Activated T-cell treated with anti-CD3 and anti-CD28 coated beads, Interleukin-2, amount 50 U/mL, for 72 hours (primary cell): ENCODE data around the gene RIMS1. TPM values are rescaled to one million over a fixed set of nuclear protein-coding genes. Genes with fewer than 3 reads are reported as not detected.
"Not testable (repeated sequence)": the region's sequence is repeated elsewhere in the genome, so short reads cannot be mapped to it uniquely, and the experiment has no call there.

Experiments
- ATAC-seq, 2 donors: fragments of 150-1000 bp; cut with Tn5 transposase; replicated peaks in 1 of 2; 2 replicates each; pipeline ENCODE4 v1.10.0; 2021; ENCODE audit warnings: moderate library complexity in 2 of 2, mild to moderate bottlenecking in 1 of 2
- DNase-seq, 2 donors: peaks; one replicate each; pipeline ENCODE4 v3.0.0; 2021 to 2022; ENCODE audit warnings: mixed read lengths in 1 of 2
- H3K27ac Mint-ChIP-seq: one replicate; pipeline ENCODE4 v1.8.0; 2022; ENCODE audit warnings: mild to moderate bottlenecking, moderate library complexity, mixed read lengths
- H3K27me3 Mint-ChIP-seq: one replicate; pipeline ENCODE4 v1.8.0; 2022; ENCODE audit warnings: low read depth, mixed read lengths
- H3K36me3 Mint-ChIP-seq, 2 donors: one replicate each; pipeline ENCODE4 v1.8.0; 2022; ENCODE audit warnings: mixed read lengths in 2 of 2, mild to moderate bottlenecking in 1 of 2; ENCODE audit not compliant: insufficient read depth in 2 of 2
- H3K4me1 Mint-ChIP-seq: one replicate; pipeline ENCODE4 v1.8.0; 2022; ENCODE audit warnings: low read depth, mixed read lengths
- H3K4me3 Mint-ChIP-seq, 2 donors: one replicate each; pipeline ENCODE4 v1.8.0; 2022; ENCODE audit warnings: mild to moderate bottlenecking in 2 of 2, mixed read lengths in 2 of 2, moderate library complexity in 2 of 2
- H3K9me3 Mint-ChIP-seq, 2 donors: one replicate each; pipeline ENCODE4 v1.8.0; 2022; ENCODE audit warnings: mixed read lengths in 2 of 2
- total RNA-seq, 2 donors: library from RNA; stranded (reverse); gene quantifications; one replicate each; pipeline ENCODE4 v1.2.3, GENCODE V29; 2022

The RIMS1 gene
- total RNA-seq, 2 donors from 2014 or later = not detected

GRCh38 chr6:71997341-71997740, 111.0 kb downstream of the RIMS1 start:
- Mint-ChIP-seq H3K4me3 (no peak overlapping the region), H3K4me1 (no peaks in the 10 kb centered on the region), H3K27me3 (no peaks in the 10 kb centered on the region), H3K27ac (no peak overlapping the region), H3K36me3 (no peaks in the 10 kb centered on the region), H3K9me3 (peaks cover 1 to 7% of the 10 kb centered on the region in 2 donors)
- DNase-seq (no peak), ATAC-seq (no peak)

- no peak overlapping the region for H3K27ac Mint-ChIP-seq
- peaks cover 8 to 10% of the 10 kb centered on the region in 2 donors for H3K9me3 Mint-ChIP-seq
- no peak for DNase-seq
- H3K27me3 Mint-ChIP-seq = no peaks in the 10 kb centered on the region
- H3K36me3 Mint-ChIP-seq = peaks cover under 1 to 1% of the 10 kb centered on the region in 2 donors
- H3K4me3 Mint-ChIP-seq = no peak overlapping the region
- ATAC-seq = no peak
- no peaks in the 10 kb centered on the region for H3K4me1 Mint-ChIP-seq
Observed at GRCh38 chr6:72002415-72002814, 116.1 kb downstream of the RIMS1 start.

- not testable (repeated sequence) for DNase-seq, H3K36me3 Mint-ChIP-seq, H3K27ac Mint-ChIP-seq, H3K4me3 Mint-ChIP-seq, ATAC-seq, H3K27me3 Mint-ChIP-seq, H3K4me1 Mint-ChIP-seq
- peaks cover 8 to 12% of the 10 kb centered on the region in 2 donors for H3K9me3 Mint-ChIP-seq
Observed at GRCh38 chr6:72006591-72006990, 120.2 kb downstream of the RIMS1 start.

GRCh38 chr6:72022830-72023229, 136.5 kb downstream of the RIMS1 start:
- no peak overlapping the region for H3K4me3 Mint-ChIP-seq
- peaks cover 0 to 2% of the 10 kb centered on the region in 2 donors for H3K9me3 Mint-ChIP-seq
- no peak overlapping the region for H3K27ac Mint-ChIP-seq
- ATAC-seq (no peak), DNase-seq (no peak)
- H3K27me3 Mint-ChIP-seq = no peaks in the 10 kb centered on the region
- no peaks in the 10 kb centered on the region for H3K36me3 Mint-ChIP-seq
- no peaks in the 10 kb centered on the region for H3K4me1 Mint-ChIP-seq

GRCh38 chr6:72031471-72031870, 145.1 kb downstream of the RIMS1 start:
- ATAC-seq (no peak), DNase-seq (no peak)
- Mint-ChIP-seq H3K27ac (no peak overlapping the region), H3K9me3 (no peaks in the 10 kb centered on the region), H3K36me3 (no peaks in the 10 kb centered on the region), H3K4me3 (no peak overlapping the region), H3K27me3 (no peaks in the 10 kb centered on the region), H3K4me1 (no peaks in the 10 kb centered on the region)

GRCh38 chr6:72032086-72032485, 145.7 kb downstream of the RIMS1 start:
- DNase-seq (no peak), ATAC-seq (no peak)
- Mint-ChIP-seq H3K36me3 (no peaks in the 10 kb centered on the region), H3K4me1 (no peaks in the 10 kb centered on the region), H3K27me3 (no peaks in the 10 kb centered on the region), H3K27ac (no peak overlapping the region), H3K9me3 (no peaks in the 10 kb centered on the region), H3K4me3 (no peak overlapping the region)

GRCh38 chr6:72035486-72035885, 149.1 kb downstream of the RIMS1 start:
- H3K36me3 Mint-ChIP-seq = no peaks in the 10 kb centered on the region
- H3K4me1 Mint-ChIP-seq = no peaks in the 10 kb centered on the region
- no peaks in the 10 kb centered on the region for H3K9me3 Mint-ChIP-seq
- no peak overlapping the region for H3K27ac Mint-ChIP-seq
- ATAC-seq (no peak), DNase-seq (no peak)
- H3K4me3 Mint-ChIP-seq = no peak overlapping the region
- no peaks in the 10 kb centered on the region for H3K27me3 Mint-ChIP-seq

- ATAC-seq (no peak), DNase-seq (no peak)
- Mint-ChIP-seq H3K27me3 (no peaks in the 10 kb centered on the region), H3K4me3 (no peak overlapping the region), H3K27ac (no peak overlapping the region), H3K36me3 (no peaks in the 10 kb centered on the region), H3K9me3 (no peaks in the 10 kb centered on the region), H3K4me1 (no peaks in the 10 kb centered on the region)
Observed at GRCh38 chr6:72035966-72036365, 149.6 kb downstream of the RIMS1 start.

- Mint-ChIP-seq H3K9me3 (no peaks in the 10 kb centered on the region), H3K4me3 (no peak overlapping the region), H3K4me1 (no peaks in the 10 kb centered on the region), H3K27me3 (no peaks in the 10 kb centered on the region), H3K27ac (no peak overlapping the region), H3K36me3 (no peaks in the 10 kb centered on the region)
- ATAC-seq (no peak), DNase-seq (no peak)
Observed at GRCh38 chr6:72037006-72037405, 150.7 kb downstream of the RIMS1 start.

- ATAC-seq = no peak
- no peaks in the 10 kb centered on the region for H3K4me1 Mint-ChIP-seq
Observed at GRCh38 chr6:72040111-72040510, 153.8 kb downstream of the RIMS1 start.

GRCh38 chr6:72042088-72042487, 155.7 kb downstream of the RIMS1 start:
- Mint-ChIP-seq H3K36me3 (no peaks in the 10 kb centered on the region), H3K4me3 (no peak overlapping the region), H3K9me3 (no peaks in the 10 kb centered on the region), H3K27ac (no peak overlapping the region), H3K4me1 (no peaks in the 10 kb centered on the region), H3K27me3 (no peaks in the 10 kb centered on the region)
- ATAC-seq = no peak
- DNase-seq = no peak

More at GRCh38 chr6:72040111-72040510, 153.8 kb downstream of the RIMS1 start:
- Mint-ChIP-seq H3K4me3 (no peak overlapping the region), H3K36me3 (no peaks in the 10 kb centered on the region), H3K27ac (no peak overlapping the region), H3K27me3 (no peaks in the 10 kb centered on the region), H3K9me3 (no peaks in the 10 kb centered on the region)
- no peak for DNase-seq

GRCh38 chr6:72048080-72048479, 161.7 kb downstream of the RIMS1 start:
- DNase-seq = no peak
- H3K4me3 Mint-ChIP-seq = no peak overlapping the region

GRCh38 chr6:72049376-72049775, 163.0 kb downstream of the RIMS1 start:
- Mint-ChIP-seq H3K4me3 (no peak overlapping the region), H3K27me3 (no peaks in the 10 kb centered on the region), H3K27ac (no peak overlapping the region), H3K4me1 (no peaks in the 10 kb centered on the region), H3K36me3 (no peaks in the 10 kb centered on the region), H3K9me3 (peaks cover 1 to 3% of the 10 kb centered on the region in 2 donors)
- DNase-seq (no peak), ATAC-seq (no peak)

More at GRCh38 chr6:72048080-72048479, 161.7 kb downstream of the RIMS1 start:
- H3K36me3 Mint-ChIP-seq = no peaks in the 10 kb centered on the region
- no peaks in the 10 kb centered on the region for H3K9me3 Mint-ChIP-seq
- no peak for ATAC-seq
- no peaks in the 10 kb centered on the region for H3K27me3 Mint-ChIP-seq
- H3K27ac Mint-ChIP-seq = no peak overlapping the region
- no peaks in the 10 kb centered on the region for H3K4me1 Mint-ChIP-seq

GRCh38 chr6:72061286-72061685, 174.9 kb downstream of the RIMS1 start:
- DNase-seq (no peak), ATAC-seq (no peak)
- Mint-ChIP-seq H3K9me3 (peaks cover 0 to 2% of the 10 kb centered on the region in 2 donors), H3K36me3 (no peaks in the 10 kb centered on the region), H3K4me1 (no peaks in the 10 kb centered on the region), H3K27ac (no peak overlapping the region), H3K4me3 (no peak overlapping the region), H3K27me3 (no peaks in the 10 kb centered on the region)
